ENCODE results near the gene ARHGAP15. TPM values are rescaled to one million over a fixed set of nuclear protein-coding genes. Genes with fewer than 3 reads are reported as not detected.

The ARHGAP15 gene
- total RNA-seq, 4 donors from 2014 or later, result 7.9 to 32.5 (median 20.7) TPM

DNA sequence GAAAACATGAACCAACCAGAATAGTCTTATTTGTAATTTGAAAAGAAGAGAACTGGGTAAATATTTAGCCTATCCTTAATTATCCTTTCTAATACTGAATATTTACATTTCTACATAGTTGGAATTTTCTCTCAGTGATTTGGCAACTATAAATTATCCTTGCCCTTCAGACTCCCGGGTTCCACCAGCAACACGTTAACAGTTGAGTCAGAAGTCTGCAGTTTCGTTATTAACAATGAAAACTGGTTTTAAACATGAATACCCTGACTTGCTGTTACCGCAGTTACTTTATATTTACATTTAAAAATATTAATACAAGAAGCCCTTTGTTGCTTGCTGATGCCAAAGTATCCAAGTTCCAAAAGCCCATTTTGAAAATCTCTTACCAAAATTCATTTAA lies 673.0 kb downstream of the ARHGAP15 start:
- TF ChIP-seq, protein P1, sequence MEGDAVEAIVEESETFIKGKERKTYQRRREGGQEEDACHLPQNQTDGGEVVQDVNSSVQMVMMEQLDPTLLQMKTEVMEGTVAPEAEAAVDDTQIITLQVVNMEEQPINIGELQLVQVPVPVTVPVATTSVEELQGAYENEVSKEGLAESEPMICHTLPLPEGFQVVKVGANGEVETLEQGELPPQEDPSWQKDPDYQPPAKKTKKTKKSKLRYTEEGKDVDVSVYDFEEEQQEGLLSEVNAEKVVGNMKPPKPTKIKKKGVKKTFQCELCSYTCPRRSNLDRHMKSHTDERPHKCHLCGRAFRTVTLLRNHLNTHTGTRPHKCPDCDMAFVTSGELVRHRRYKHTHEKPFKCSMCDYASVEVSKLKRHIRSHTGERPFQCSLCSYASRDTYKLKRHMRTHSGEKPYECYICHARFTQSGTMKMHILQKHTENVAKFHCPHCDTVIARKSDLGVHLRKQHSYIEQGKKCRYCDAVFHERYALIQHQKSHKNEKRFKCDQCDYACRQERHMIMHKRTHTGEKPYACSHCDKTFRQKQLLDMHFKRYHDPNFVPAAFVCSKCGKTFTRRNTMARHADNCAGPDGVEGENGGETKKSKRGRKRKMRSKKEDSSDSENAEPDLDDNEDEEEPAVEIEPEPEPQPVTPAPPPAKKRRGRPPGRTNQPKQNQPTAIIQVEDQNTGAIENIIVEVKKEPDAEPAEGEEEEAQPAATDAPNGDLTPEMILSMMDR (IDR thresholded peaks at IDR 0.05; ENCODE audit: low read depth), result no peak

DNA sequence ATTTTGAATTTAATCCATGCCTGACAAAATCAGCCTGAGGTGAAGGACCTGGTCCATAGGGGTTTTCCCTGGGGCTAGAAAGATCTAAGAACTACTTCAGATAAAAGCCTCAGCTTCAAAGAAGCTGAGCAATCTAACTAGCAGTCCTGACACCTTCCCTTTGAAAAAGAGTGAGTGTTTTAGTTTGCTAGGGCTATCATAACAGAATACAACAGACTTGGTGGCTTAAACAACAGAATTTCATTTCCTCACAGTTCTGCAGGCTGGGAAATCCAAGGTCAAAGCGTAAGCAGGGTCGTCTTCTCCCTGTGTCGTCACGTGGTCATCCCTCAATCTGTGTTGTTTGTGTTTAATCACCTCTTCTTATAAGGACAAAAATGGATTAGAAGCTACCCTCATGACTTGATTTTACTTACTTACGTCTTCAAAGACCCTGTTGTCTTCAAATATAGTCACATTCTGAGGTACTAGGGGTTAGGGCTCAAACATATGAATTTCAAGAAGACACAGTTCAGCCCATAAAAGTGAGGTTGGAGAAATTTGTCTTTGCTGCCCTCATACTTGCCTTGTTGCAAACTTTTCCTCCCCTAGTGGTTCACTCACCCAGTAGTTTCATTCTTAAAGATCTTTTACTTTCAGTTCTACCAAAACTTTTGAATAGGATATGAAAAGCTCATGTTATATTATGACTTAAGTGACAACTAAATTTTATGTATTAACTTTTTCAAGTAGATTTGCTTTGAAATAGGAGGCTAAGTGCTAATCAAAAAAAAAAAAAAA lies 673.8 kb downstream of the ARHGAP15 start:
- TF ChIP-seq, protein P1 (IDR thresholded peaks at IDR 0.05; ENCODE audit: low read depth), result no peak

DNA sequence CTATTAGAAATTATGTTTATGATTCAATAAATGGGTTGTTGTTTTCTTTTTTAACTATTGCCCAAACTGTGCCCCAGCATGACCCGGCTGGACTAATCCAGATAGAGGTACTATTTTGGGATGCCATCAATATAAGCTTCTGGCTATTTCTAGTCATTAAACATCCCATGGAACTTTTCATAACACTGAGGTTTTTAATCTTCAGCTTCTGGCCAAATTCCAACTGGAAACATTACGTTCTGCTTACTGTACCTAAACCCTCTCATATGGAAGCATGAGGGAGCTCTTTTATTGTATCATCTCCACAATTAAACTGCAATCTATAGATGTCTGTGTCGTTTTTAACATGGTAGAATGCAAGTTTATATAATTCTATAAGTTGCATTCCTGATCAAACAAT lies 674.7 kb downstream of the ARHGAP15 start:
- TF ChIP-seq, protein P1 (IDR thresholded peaks at IDR 0.05; ENCODE audit: low read depth), result no peak

DNA sequence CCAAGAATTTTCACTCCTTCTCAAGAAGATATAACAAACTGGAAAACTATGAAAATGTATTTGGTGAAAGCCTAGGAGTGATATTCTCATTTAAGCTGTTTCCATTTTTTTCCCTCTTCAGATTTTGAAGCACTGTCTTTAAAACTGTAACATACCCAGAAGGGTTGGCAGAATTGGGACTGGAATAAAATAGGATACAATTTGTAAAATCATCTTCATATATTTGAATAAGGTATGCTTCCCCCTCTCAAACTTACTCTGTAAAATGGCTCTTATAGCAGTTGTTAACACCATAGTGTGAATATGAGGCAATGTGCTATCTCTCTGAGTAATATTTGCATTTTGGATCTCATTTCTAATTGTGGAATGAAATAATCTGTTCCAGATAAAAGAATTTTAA lies 676.4 kb downstream of the ARHGAP15 start:
- TF ChIP-seq, protein P1 (IDR thresholded peaks at IDR 0.05; ENCODE audit: low read depth), result no peak

DNA sequence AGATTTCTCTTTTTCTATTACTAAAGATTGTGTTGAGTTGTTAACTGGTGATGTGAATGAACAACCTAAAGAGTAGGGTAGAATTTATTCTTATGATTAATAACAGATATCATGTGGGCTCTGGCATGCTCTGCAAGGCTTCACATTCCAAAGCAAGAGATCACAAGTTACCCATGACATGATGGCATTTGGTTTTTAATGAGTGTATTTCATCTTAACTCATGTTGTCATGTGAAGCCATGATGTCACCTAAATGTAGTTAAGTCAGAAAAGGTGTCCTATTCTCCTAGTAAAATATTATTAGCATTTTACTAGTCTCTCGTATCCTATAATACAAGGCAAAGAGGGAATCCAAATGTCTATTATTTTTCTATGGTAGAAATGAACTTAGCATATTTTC lies 678.0 kb downstream of the ARHGAP15 start:
- TF ChIP-seq, protein P1 (IDR thresholded peaks at IDR 0.05; ENCODE audit: low read depth), result no peak

DNA sequence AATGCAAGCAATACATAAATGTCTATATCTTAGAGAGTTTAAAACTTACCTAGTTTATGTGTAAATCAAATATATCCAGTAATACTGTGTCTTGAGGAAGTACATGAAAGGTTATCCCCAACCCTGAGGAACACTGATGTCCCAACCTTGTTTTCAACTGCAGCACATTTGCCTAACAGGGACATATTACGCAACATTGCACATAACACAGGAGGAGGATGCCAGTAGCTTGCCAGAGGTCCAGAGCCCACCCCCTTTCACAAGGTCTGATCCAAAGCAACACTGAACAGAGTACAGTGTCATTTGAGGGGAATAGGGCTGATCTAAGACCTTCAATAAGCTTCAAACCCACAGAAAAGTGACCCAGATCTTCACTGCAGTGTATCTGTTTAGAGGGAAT lies 678.5 kb downstream of the ARHGAP15 start:
- TF ChIP-seq, protein P1 (IDR thresholded peaks at IDR 0.05; ENCODE audit: low read depth), result no peak

DNA sequence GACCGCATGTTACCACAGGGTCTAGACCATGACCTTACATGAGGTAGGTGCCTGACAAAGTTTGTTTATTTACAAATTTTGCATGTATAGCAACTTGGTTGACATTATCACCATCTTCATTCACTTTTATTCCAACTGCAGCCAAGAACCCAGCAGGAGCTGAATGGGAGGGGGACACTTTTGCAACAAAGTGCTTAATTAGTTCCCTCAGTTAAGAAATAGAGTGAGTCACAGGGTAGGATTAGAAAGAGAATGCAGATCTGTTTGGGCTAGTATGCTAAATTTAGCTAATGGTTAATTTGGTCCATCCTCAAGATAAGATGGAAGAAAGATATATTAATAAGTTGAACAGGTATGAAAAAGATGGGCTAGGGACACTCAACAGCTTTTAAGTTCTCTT lies 678.9 kb downstream of the ARHGAP15 start:
- TF ChIP-seq, protein P1 (IDR thresholded peaks at IDR 0.05; ENCODE audit: low read depth), result no peak
